Mammary epithelial cell (primary cell): ENCODE results near the gene EVX2.

Experiments used
- EZH2 ChIP-seq: IDR thresholded peaks from 2 replicates; pipeline ENCODE4 v1.6.1; 2012; ENCODE audit warnings: low read length, inconsistent platforms, borderline replicate concordance
- TF ChIP-seq, protein P1 (sequence below), 2 donors: IDR thresholded peaks in 1 of 2; conservative IDR thresholded peaks in 1 of 2; 2 replicates each; pipeline ENCODE4 v1.5.1; 2011 to 2012; ENCODE audit warnings: inconsistent platforms in 2 of 2, low read length in 2 of 2, mild to moderate bottlenecking in 2 of 2, control low read depth in 1 of 2, low read depth in 1 of 2; ENCODE audit not compliant: insufficient read depth in 1 of 2; ENCODE audit errors: extremely low read depth in 1 of 2

DNA sequence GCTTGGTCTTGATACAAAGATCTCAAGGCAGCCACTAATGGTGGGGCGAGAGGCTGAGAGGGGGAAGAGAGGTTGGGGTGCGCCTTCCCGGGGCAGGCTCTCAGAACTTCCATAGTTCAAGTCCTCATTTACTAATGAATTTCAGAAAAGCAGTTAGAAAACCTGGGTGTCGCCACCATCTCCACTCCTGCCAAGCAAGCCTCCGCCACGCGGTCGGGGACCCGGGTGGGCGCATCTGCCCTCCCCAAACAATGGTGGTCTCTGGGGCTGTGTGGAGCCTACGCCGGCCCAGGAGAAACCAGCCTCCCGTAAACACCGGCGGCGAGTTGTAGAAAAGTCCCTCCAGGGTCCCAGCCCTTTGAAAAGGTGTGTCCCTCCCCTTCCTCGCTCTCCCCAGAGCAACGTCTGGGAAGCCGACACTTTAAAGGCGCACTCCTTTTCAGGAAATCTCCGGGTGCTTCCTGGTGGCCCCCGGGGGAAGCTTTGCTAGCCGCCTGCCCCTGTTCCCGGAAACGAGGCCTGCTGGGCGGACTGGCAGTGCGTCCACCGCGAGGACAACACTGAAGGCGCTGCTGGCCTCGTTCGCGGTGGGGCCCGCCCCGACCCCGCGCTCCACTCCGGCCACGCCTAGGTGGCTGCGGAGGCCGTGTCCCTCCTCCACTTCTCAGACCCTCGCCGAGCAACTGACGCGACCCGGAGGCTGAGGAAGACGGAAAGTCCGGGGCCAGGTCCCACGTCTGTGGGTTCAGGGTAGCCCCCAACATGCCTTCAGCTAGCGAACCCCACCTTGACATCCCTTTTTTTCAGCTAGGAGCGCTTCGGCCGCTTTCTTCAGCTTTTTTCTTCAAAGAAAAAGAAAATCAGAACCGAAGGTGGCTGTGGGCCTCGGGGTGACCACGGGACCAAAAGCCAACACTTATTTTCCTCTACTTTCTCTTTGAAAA lies 16.8 kb downstream of the EVX2 start:
- TF ChIP-seq, protein P1, sequence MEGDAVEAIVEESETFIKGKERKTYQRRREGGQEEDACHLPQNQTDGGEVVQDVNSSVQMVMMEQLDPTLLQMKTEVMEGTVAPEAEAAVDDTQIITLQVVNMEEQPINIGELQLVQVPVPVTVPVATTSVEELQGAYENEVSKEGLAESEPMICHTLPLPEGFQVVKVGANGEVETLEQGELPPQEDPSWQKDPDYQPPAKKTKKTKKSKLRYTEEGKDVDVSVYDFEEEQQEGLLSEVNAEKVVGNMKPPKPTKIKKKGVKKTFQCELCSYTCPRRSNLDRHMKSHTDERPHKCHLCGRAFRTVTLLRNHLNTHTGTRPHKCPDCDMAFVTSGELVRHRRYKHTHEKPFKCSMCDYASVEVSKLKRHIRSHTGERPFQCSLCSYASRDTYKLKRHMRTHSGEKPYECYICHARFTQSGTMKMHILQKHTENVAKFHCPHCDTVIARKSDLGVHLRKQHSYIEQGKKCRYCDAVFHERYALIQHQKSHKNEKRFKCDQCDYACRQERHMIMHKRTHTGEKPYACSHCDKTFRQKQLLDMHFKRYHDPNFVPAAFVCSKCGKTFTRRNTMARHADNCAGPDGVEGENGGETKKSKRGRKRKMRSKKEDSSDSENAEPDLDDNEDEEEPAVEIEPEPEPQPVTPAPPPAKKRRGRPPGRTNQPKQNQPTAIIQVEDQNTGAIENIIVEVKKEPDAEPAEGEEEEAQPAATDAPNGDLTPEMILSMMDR (conservative IDR thresholded peaks at IDR 0.05 in 1 of 2, IDR thresholded peaks at IDR 0.05 in 1 of 2; ENCODE audit: extremely low read depth in 1 of 2, insufficient read depth in 1 of 2, low read depth in 1 of 2, low read length in 2 of 2): no peak
- no peak for TF ChIP-seq EZH2
